ENCODE data around the gene KIFC1. TPM values are rescaled to one million over a fixed set of nuclear protein-coding genes. Genes with fewer than 3 reads are reported as not detected.
"Not testable (repeated sequence)": the region's sequence is repeated elsewhere in the genome, so short reads cannot be mapped to it uniquely, and the experiment has no call there.

The KIFC1 gene
- total and polyA plus RNA-seq, 7 donors: 0.15 to 1.0 (median 0.22) TPM; not detected in 1

- intact Hi-C loops (cut with DNase I): no loop called here
- no peaks in the 10 kb centered on the region for H3K9me3 ChIP-seq
- no peaks in the 10 kb centered on the region for H3K27me3 ChIP-seq (ENCODE audit: insufficient read depth in 3 of 3, low read length in 2 of 3)
- TF ChIP-seq, protein P1, sequence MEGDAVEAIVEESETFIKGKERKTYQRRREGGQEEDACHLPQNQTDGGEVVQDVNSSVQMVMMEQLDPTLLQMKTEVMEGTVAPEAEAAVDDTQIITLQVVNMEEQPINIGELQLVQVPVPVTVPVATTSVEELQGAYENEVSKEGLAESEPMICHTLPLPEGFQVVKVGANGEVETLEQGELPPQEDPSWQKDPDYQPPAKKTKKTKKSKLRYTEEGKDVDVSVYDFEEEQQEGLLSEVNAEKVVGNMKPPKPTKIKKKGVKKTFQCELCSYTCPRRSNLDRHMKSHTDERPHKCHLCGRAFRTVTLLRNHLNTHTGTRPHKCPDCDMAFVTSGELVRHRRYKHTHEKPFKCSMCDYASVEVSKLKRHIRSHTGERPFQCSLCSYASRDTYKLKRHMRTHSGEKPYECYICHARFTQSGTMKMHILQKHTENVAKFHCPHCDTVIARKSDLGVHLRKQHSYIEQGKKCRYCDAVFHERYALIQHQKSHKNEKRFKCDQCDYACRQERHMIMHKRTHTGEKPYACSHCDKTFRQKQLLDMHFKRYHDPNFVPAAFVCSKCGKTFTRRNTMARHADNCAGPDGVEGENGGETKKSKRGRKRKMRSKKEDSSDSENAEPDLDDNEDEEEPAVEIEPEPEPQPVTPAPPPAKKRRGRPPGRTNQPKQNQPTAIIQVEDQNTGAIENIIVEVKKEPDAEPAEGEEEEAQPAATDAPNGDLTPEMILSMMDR (IDR thresholded peaks at IDR 0.05): no peak
- ATAC-seq (no peak), DNase-seq (no peak)
- no peak overlapping the region for H3K27ac ChIP-seq
- WGBS, 3 donors: 84 to 95% (median 86%) methylated on average over 5 of the region's 5 CpGs
- H3K36me3 ChIP-seq (ENCODE audit: insufficient read depth in 1 of 2, low read depth in 1 of 2): no peaks in the 10 kb centered on the region
- H3K4me1 ChIP-seq: no peaks in the 10 kb centered on the region
- no peak overlapping the region for H3K4me3 ChIP-seq
These were observed 43.8 kb upstream of the KIFC1 start for GRCh38 chr6:33347816-33348215.

DNA sequence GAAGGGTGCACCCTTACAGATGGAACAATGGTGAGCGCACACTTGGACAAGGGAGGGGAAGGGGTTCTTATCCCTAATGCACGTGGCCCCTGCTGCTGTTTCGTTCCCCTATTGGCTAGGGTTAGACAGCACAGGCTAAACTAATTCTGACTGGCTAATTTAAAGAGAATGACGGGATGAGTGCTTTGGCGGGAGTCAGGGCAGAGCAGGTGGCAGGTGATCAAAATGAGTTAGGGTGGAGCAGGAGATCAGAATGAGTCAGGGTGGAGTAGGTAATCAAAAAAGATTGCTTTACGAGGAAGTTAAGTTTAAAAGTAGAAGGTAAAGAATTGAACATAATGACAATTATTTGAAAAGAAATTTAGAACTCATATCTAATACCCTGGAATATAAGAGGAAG is 35.8 kb upstream of the KIFC1 start:
- H3K4me3 ChIP-seq; intact Hi-C loops (cut with DNase I); H3K27me3 ChIP-seq (ENCODE audit: insufficient read depth in 3 of 3, low read length in 2 of 3); H3K9me3 ChIP-seq; H3K36me3 ChIP-seq (ENCODE audit: insufficient read depth in 1 of 2, low read depth in 1 of 2); H3K4me1 ChIP-seq; H3K27ac ChIP-seq; ATAC-seq; DNase-seq: not testable (repeated sequence)
- 82 to 89% (median 87%) methylated on average over 6 of the region's 6 CpGs for WGBS, 3 donors

DNA sequence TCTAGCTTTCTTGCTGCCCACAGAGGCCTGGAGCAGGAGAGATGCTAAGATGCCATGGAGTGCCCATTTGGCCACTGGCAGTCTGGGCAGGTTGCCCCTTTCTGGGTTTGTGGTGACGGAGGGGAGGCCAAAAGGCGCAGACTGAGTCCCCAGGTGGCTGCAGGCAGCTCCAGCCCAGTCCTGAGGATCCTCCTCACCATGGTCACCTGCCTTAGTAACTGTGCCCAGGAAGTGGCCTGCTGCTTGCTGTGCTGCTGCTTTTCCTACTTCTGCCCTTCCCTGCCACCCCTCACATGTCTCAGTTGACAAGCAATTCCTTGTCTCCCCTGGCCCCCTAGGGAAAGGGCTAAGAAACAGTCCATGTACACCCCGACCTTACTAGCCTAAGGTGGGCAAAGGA is 35.3 kb upstream of the KIFC1 start:
- TF ChIP-seq, protein P1 (IDR thresholded peaks at IDR 0.05): no peak
- H3K4me1 ChIP-seq: no peaks in the 10 kb centered on the region
- intact Hi-C loops (cut with DNase I): no loop called here
- no peak overlapping the region for H3K27ac ChIP-seq
- H3K36me3 ChIP-seq (ENCODE audit: insufficient read depth in 1 of 2, low read depth in 1 of 2): no peaks in the 10 kb centered on the region
- DNase-seq (no peak), ATAC-seq (no peak)
- 65 to 75% (median 68%) methylated on average over 3 of the region's 3 CpGs for WGBS, 3 donors
- H3K9me3 ChIP-seq: no peaks in the 10 kb centered on the region
- H3K4me3 ChIP-seq: no peak overlapping the region
- no peaks in the 10 kb centered on the region for H3K27me3 ChIP-seq (ENCODE audit: insufficient read depth in 3 of 3, low read length in 2 of 3)

- not testable (repeated sequence) for H3K27ac ChIP-seq, DNase-seq
- 60 to 63% (median 63%) methylated on average over 11 to 13 of the region's 13 CpGs for WGBS, 3 donors
These were observed 34.3 kb upstream of the KIFC1 start for GRCh38 chr6:33357160-33357871.

GRCh38 chr6:33359331-33359730 is 32.3 kb upstream of the KIFC1 start:
- no peak for ATAC-seq
- TF ChIP-seq, protein P1 (IDR thresholded peaks at IDR 0.05): no peak

More at GRCh38 chr6:33357160-33357871, 34.3 kb upstream of the KIFC1 start:
- intact Hi-C loops (cut with DNase I); H3K27me3 ChIP-seq (ENCODE audit: insufficient read depth in 3 of 3, low read length in 2 of 3); H3K36me3 ChIP-seq (ENCODE audit: insufficient read depth in 1 of 2, low read depth in 1 of 2); H3K4me3 ChIP-seq; H3K4me1 ChIP-seq; ATAC-seq; H3K9me3 ChIP-seq: not testable (repeated sequence)

GRCh38 chr6:33363486-33363885 is 28.1 kb upstream of the KIFC1 start:
- H3K27me3 ChIP-seq (ENCODE audit: insufficient read depth in 3 of 3, low read length in 2 of 3); H3K9me3 ChIP-seq; H3K4me3 ChIP-seq; intact Hi-C loops (cut with DNase I); DNase-seq; H3K36me3 ChIP-seq (ENCODE audit: insufficient read depth in 1 of 2, low read depth in 1 of 2); H3K27ac ChIP-seq; ATAC-seq; H3K4me1 ChIP-seq: not testable (repeated sequence)
- 71 to 81% (median 80%) methylated on average over 12 of the region's 12 CpGs for WGBS, 3 donors

More at GRCh38 chr6:33359331-33359730, 32.3 kb upstream of the KIFC1 start:
- H3K27ac ChIP-seq: no peak overlapping the region
- H3K4me1 ChIP-seq: no peaks in the 10 kb centered on the region
- no peaks in the 10 kb centered on the region for H3K27me3 ChIP-seq (ENCODE audit: insufficient read depth in 3 of 3, low read length in 2 of 3)
- intact Hi-C loops (cut with DNase I): no loop called here
- H3K9me3 ChIP-seq: no peaks in the 10 kb centered on the region
- no peak overlapping the region for H3K4me3 ChIP-seq
- DNase-seq: no peak
- no peaks in the 10 kb centered on the region for H3K36me3 ChIP-seq (ENCODE audit: insufficient read depth in 1 of 2, low read depth in 1 of 2)

GRCh38 chr6:33364475-33365205 is 27.0 kb upstream of the KIFC1 start:
- DNase-seq; H3K27ac ChIP-seq; intact Hi-C loops (cut with DNase I); H3K9me3 ChIP-seq; H3K4me3 ChIP-seq; H3K4me1 ChIP-seq; H3K36me3 ChIP-seq (ENCODE audit: insufficient read depth in 1 of 2, low read depth in 1 of 2); ATAC-seq; H3K27me3 ChIP-seq (ENCODE audit: insufficient read depth in 3 of 3, low read length in 2 of 3): not testable (repeated sequence)
- 20 to 36% (median 27%) methylated on average over 7 of the region's 8 CpGs for WGBS, 3 donors

DNA sequence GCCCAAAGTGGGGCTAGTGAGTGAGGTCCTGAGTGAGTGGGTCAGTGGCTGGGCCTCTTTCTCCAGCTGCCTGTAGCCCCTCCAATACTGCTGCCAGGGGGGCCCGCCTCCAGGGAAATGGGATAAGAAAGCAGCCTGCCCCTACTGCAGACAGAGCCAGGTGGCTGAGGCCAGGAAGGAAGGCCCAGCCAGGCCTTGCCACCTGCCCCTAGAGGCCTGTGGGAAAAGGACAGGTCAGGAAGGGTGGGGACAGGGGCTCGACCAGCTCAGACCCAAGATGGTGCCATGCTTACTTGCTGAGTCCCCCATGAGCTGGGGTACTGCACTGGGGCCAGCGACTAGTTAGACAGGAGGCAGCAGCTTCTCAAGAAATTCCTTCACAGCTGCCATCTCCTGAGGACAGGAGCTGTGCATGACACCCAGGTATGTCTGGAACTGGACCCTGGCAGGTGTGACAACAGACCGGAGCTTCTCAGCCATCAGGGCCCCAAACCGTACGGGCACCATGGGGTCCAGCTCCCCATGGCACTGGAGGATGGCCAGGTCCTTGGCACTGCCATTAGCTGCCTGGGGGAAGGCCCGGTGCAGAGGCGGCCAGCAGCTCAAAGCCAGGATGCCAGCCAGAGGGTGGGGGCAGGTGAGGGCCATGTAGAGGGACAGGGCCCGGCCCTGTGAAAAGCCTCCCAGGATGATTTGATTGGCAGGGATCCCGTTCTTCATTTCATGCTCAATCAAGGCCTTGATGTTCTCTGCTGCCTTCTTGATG is 26.2 kb upstream of the KIFC1 start:
- H3K4me1 ChIP-seq; H3K36me3 ChIP-seq (ENCODE audit: insufficient read depth in 1 of 2, low read depth in 1 of 2); H3K4me3 ChIP-seq; DNase-seq; H3K9me3 ChIP-seq; H3K27ac ChIP-seq; H3K27me3 ChIP-seq (ENCODE audit: insufficient read depth in 3 of 3, low read length in 2 of 3); ATAC-seq; intact Hi-C loops (cut with DNase I): not testable (repeated sequence)
- WGBS, 3 donors: 59 to 63% (median 61%) methylated on average over 10 of the region's 10 CpGs

All from psoas muscle (tissue), 8 donors.